ENCODE measurements around the gene ETNPPL. TPM values are rescaled to one million over a fixed set of nuclear protein-coding genes. Genes with fewer than 3 reads are reported as not detected.

The ETNPPL gene
- total and polyA plus RNA-seq, 9 of the 15 experiments (the other 6 are each of a cell fraction or from before 2014, with no cell fraction given), result 0.06 to 0.14 TPM; not detected in 7

- H3K9me3 ChIP-seq (replicated peaks; ENCODE audit: control insufficient read depth, insufficient read depth, low read depth, low read length), result no peaks in the 10 kb centered on the region
- POLR2A ChIA-PET, result interaction anchor here (0.6 kb wide), 1 partner anchor 10 kb away, joined by 3 read pairs; no protein-coding TSS in a partner anchor
- CTCF ChIA-PET (ENCODE audit: low intra/inter-chr PET ratio), result no interaction called here
These were observed 31.3 kb upstream of the ETNPPL start for GRCh38 chr4:108794136-108794535.

GRCh38 chr4:108793415-108793814 lies 30.6 kb upstream of the ETNPPL start:
- intact Hi-C loops (cut with micrococcal nuclease), result no loop called here
- TF ChIP-seq SAP30 (IDR thresholded peaks at IDR 0.05; ENCODE audit: borderline replicate concordance, insufficient read depth, low read depth, low read length, poor library complexity, severe bottlenecking) (no peak), TARDBP (IDR thresholded peaks at IDR 0.05) (no peak), C11orf30 (IDR thresholded peaks at IDR 0.05; ENCODE audit: low read depth) (peak; percentile 66), ZNF316 (IDR thresholded peaks at IDR 0.05) (peak; percentile 71), MYBL2 (IDR thresholded peaks at IDR 0.05; ENCODE audit: low read depth) (no peak), MYBL2 (CRISPR knock-in tag; IDR thresholded peaks at IDR 0.05; ENCODE audit: borderline replicate concordance) (no peak), MAFF (IDR thresholded peaks at IDR 0.05; ENCODE audit: low read length) (0 out of 2 replicates have a peak, but pooled peaks have one; percentile 58), ZNF280B (CRISPR knock-in tag; IDR thresholded peaks at IDR 0.05) (no peak), MAFG (tag; conservative IDR thresholded peaks at IDR 0.05) (peak; percentile 58; the same call in 1 of the 2 replicates), GATAD2A (IDR thresholded peaks at IDR 0.05) (no peak)
- TF ChIP-seq, protein P1, sequence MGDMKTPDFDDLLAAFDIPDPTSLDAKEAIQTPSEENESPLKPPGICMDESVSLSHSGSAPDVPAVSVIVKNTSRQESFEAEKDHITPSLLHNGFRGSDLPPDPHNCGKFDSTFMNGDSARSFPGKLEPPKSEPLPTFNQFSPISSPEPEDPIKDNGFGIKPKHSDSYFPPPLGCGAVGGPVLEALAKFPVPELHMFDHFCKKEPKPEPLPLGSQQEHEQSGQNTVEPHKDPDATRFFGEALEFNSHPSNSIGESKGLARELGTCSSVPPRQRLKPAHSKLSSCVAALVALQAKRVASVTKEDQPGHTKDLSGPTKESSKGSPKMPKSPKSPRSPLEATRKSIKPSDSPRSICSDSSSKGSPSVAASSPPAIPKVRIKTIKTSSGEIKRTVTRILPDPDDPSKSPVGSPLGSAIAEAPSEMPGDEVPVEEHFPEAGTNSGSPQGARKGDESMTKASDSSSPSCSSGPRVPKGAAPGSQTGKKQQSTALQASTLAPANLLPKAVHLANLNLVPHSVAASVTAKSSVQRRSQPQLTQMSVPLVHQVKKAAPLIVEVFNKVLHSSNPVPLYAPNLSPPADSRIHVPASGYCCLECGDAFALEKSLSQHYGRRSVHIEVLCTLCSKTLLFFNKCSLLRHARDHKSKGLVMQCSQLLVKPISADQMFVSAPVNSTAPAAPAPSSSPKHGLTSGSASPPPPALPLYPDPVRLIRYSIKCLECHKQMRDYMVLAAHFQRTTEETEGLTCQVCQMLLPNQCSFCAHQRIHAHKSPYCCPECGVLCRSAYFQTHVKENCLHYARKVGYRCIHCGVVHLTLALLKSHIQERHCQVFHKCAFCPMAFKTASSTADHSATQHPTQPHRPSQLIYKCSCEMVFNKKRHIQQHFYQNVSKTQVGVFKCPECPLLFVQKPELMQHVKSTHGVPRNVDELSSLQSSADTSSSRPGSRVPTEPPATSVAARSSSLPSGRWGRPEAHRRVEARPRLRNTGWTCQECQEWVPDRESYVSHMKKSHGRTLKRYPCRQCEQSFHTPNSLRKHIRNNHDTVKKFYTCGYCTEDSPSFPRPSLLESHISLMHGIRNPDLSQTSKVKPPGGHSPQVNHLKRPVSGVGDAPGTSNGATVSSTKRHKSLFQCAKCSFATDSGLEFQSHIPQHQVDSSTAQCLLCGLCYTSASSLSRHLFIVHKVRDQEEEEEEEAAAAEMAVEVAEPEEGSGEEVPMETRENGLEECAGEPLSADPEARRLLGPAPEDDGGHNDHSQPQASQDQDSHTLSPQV (IDR thresholded peaks at IDR 0.05), result no peak

More at GRCh38 chr4:108794136-108794535, 31.3 kb upstream of the ETNPPL start:
- Histone ChIP-seq H3K9me1 (ENCODE audit: control insufficient read depth, insufficient read depth, low read length) (no peaks in the 10 kb centered on the region), H3K4me1 (replicated peaks in 1 of 2; ENCODE audit: control insufficient read depth in 2 of 2, insufficient read depth in 2 of 2, low read length in 2 of 2) (no peaks in the 10 kb centered on the region; a peak in 1 of 5 replicates), H3K79me2 (ENCODE audit: control insufficient read depth, insufficient read depth, low read length) (no peaks in the 10 kb centered on the region), H3K4me2 (ENCODE audit: insufficient read depth, low read length) (no peak overlapping the region), H3K4me3 (no peak overlapping the region), H3K27me3 (ENCODE audit: control insufficient read depth in 2 of 2, insufficient read depth in 2 of 2, low read length in 2 of 2) (peaks cover 11 to 17% of the 10 kb centered on the region in 2 experiments; a peak in 4 of 5 replicates), H3K36me3 (ENCODE audit: control insufficient read depth, insufficient read depth, low read length) (no peaks in the 10 kb centered on the region), H2AFZ (ENCODE audit: low read depth, low read length) (no peak overlapping the region), H3K9ac (ENCODE audit: insufficient read depth in 1 of 2, low read depth in 2 of 2, low read length in 2 of 2) (no peak overlapping the region), H3K27ac (ENCODE audit: extremely low read depth, low read depth, low read length) (no peak overlapping the region), H4K20me1 (replicated peaks; ENCODE audit: control insufficient read depth, insufficient read depth, low read length) (no peaks in the 10 kb centered on the region)
- no TSS peak for BruUV-seq (replicated peaks)
- no peak for TF ChIP-seq ZBTB7A (IDR thresholded peaks at IDR 0.05; ENCODE audit: borderline replicate concordance, control insufficient read depth, low read depth, low read length)
- intact Hi-C loops (cut with micrococcal nuclease), result no loop called here
- in situ Hi-C loops (cut with MboI), result no loop called here
- ATAC-seq (no peak), DNase-seq (ENCODE audit: extremely low read depth in 1 of 4, low spot score in 3 of 4) (no peak), FAIRE-seq (no peak)
- 9% methylated on average over 1 of the region's 1 CpG for WGBS (ENCODE audit: insufficient coverage, low coverage, missing lambda C conversion rate)

More at GRCh38 chr4:108793415-108793814, 30.6 kb upstream of the ETNPPL start:
- no peaks in the 10 kb centered on the region for H3K9me3 ChIP-seq (replicated peaks; ENCODE audit: control insufficient read depth, insufficient read depth, low read depth, low read length)
- H3K36me3 ChIP-seq (ENCODE audit: control insufficient read depth, insufficient read depth, low read length), result no peaks in the 10 kb centered on the region
- H2AFZ ChIP-seq (ENCODE audit: low read depth, low read length), result no peak overlapping the region
- WGBS (ENCODE audit: insufficient coverage, low coverage, missing lambda C conversion rate), result 0% methylated on average over 1 of the region's 1 CpG
- CTCF ChIA-PET (ENCODE audit: low intra/inter-chr PET ratio), result no interaction called here
- no peak for FAIRE-seq
- ATAC-seq, result no peak
- no peaks in the 10 kb centered on the region; a peak in 1 of 5 replicates for H3K4me1 ChIP-seq (replicated peaks in 1 of 2; ENCODE audit: control insufficient read depth in 2 of 2, insufficient read depth in 2 of 2, low read length in 2 of 2)
- H4K20me1 ChIP-seq (replicated peaks; ENCODE audit: control insufficient read depth, insufficient read depth, low read length), result no peaks in the 10 kb centered on the region
- H3K4me3 ChIP-seq, result no peak overlapping the region
- H3K9ac ChIP-seq (ENCODE audit: insufficient read depth in 1 of 2, low read depth in 2 of 2, low read length in 2 of 2), result no peak overlapping the region
- H3K79me2 ChIP-seq (ENCODE audit: control insufficient read depth, insufficient read depth, low read length), result no peaks in the 10 kb centered on the region
- no TSS peak for BruUV-seq (replicated peaks)
- H3K27me3 ChIP-seq (ENCODE audit: control insufficient read depth in 2 of 2, insufficient read depth in 2 of 2, low read length in 2 of 2), result peaks cover 13 to 16% of the 10 kb centered on the region in 2 experiments; a peak in 4 of 5 replicates
- POLR2A ChIA-PET, result no interaction called here
- no peak for DNase-seq (ENCODE audit: extremely low read depth in 1 of 4, low spot score in 3 of 4)
- H3K4me2 ChIP-seq (ENCODE audit: insufficient read depth, low read length), result no peak overlapping the region
- in situ Hi-C loops (cut with MboI), result no loop called here
- no peaks in the 10 kb centered on the region for H3K9me1 ChIP-seq (ENCODE audit: control insufficient read depth, insufficient read depth, low read length)
- no peak overlapping the region for H3K27ac ChIP-seq (ENCODE audit: extremely low read depth, low read depth, low read length)
